ENCODE results near the gene RNU5B-1. TPM values are rescaled to one million over a fixed set of nuclear protein-coding genes. Genes with fewer than 3 reads are reported as not detected.

RNU5B-1 gene
- total RNA-seq, 6 experiments from 2014 or later = 8.6 to 18.0 (median 10.5) TPM; not detected in 3

GRCh38 chr15:65303687-65304380 is 643 bp upstream of the RNU5B-1 start:
- DNase-seq = peak; percentile 58
- Mint-ChIP-seq H3K27me3 (ENCODE audit: insufficient read depth) (peaks cover 10% of the 10 kb centered on the region), H3K9me3 (no peaks in the 10 kb centered on the region), H3K36me3 (ENCODE audit: low read depth) (no peaks in the 10 kb centered on the region), H3K27ac (peak overlapping the region; percentile 99), H3K4me3 (peak overlapping the region; percentile 94), H3K4me1 (ENCODE audit: low read depth) (peaks cover 20% of the 10 kb centered on the region)
- no peak; the same call in 1 of the 2 replicates for TF ChIP-seq CTCF (IDR thresholded peaks at IDR 0.05)

- no peaks in the 10 kb centered on the region for H3K36me3 Mint-ChIP-seq (ENCODE audit: low read depth)
- no peaks in the 10 kb centered on the region for H3K9me3 Mint-ChIP-seq
- peak overlapping the region; percentile 94; the same call in 1 of the 2 replicates for H3K4me3 Mint-ChIP-seq
- peaks cover 30% of the 10 kb centered on the region for H3K4me1 Mint-ChIP-seq (ENCODE audit: low read depth)
- no peak for TF ChIP-seq CTCF (IDR thresholded peaks at IDR 0.05)
- peak overlapping the region; percentile 99 for H3K27ac Mint-ChIP-seq
- DNase-seq = peak; percentile 99
- H3K27me3 Mint-ChIP-seq (ENCODE audit: insufficient read depth) = peaks cover 10% of the 10 kb centered on the region
Measured at GRCh38 chr15:65305150-65305758, 777 bp downstream of the RNU5B-1 start.

GRCh38 chr15:65305776-65306175 is 1.3 kb downstream of the RNU5B-1 start:
- Mint-ChIP-seq H3K4me1 (ENCODE audit: low read depth) (peaks cover 30% of the 10 kb centered on the region), H3K36me3 (ENCODE audit: low read depth) (no peaks in the 10 kb centered on the region), H3K4me3 (no peak overlapping the region), H3K27ac (no peak overlapping the region), H3K9me3 (no peaks in the 10 kb centered on the region), H3K27me3 (ENCODE audit: insufficient read depth) (peaks cover 10% of the 10 kb centered on the region)
- no peak for DNase-seq
- TF ChIP-seq CTCF (IDR thresholded peaks at IDR 0.05) = no peak

- no peaks in the 10 kb centered on the region for H3K36me3 Mint-ChIP-seq (ENCODE audit: low read depth)
- H3K4me1 Mint-ChIP-seq (ENCODE audit: low read depth) = peaks cover 30% of the 10 kb centered on the region
- DNase-seq = no peak
- no peak overlapping the region for H3K27ac Mint-ChIP-seq
- H3K27me3 Mint-ChIP-seq (ENCODE audit: insufficient read depth) = peaks cover 10% of the 10 kb centered on the region
- no peaks in the 10 kb centered on the region for H3K9me3 Mint-ChIP-seq
- TF ChIP-seq CTCF (IDR thresholded peaks at IDR 0.05) = no peak
- no peak overlapping the region for H3K4me3 Mint-ChIP-seq
Measured at GRCh38 chr15:65306551-65306950, 2.1 kb downstream of the RNU5B-1 start.

DNA sequence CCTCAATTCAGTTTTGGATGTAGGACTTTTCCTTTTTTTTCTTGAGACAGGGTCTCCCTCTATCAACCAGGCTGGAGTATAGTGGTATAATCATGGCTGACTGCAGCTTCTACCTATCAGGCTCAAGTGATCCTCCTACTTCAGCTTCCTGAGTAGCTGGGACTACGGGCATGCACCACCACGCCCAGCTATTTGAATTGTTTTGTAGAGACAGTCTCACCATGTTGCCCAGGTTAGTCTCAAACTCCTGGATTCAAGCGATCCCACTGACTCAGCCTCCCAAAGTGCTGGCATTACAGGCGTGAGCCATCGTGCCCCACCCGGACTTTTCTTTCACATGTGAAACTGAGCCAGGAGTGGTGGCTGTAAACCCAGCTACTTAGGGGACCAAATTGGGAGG is 3.5 kb downstream of the RNU5B-1 start:
- H3K4me1 Mint-ChIP-seq (ENCODE audit: low read depth) = peaks cover 36% of the 10 kb centered on the region
- no peaks in the 10 kb centered on the region for H3K9me3 Mint-ChIP-seq
- DNase-seq = no peak
- H3K27me3 Mint-ChIP-seq (ENCODE audit: insufficient read depth) = peaks cover 21% of the 10 kb centered on the region
- no peak overlapping the region for H3K4me3 Mint-ChIP-seq
- no peak overlapping the region for H3K27ac Mint-ChIP-seq
- TF ChIP-seq CTCF (IDR thresholded peaks at IDR 0.05) = no peak
- no peaks in the 10 kb centered on the region for H3K36me3 Mint-ChIP-seq (ENCODE audit: low read depth)

Measured in HFFc6 (cell line).